A549 treated with GW870086 at 1 μM for 4 hours (cell line): Measurements from ENCODE around the gene MROH2A. TPM values are rescaled to one million over a fixed set of nuclear protein-coding genes. Genes with fewer than 3 reads are reported as not detected.

Experiments used
- total RNA-seq: library from RNA; stranded (reverse); fragments of 200-300 nt; extraction: Qiagen RNA extraction; gene quantifications from 5 replicates; pipeline ENCODE4 v1.2.3, GENCODE V29; 2022; ENCODE audit warnings: low read depth

The MROH2A gene, protein sequence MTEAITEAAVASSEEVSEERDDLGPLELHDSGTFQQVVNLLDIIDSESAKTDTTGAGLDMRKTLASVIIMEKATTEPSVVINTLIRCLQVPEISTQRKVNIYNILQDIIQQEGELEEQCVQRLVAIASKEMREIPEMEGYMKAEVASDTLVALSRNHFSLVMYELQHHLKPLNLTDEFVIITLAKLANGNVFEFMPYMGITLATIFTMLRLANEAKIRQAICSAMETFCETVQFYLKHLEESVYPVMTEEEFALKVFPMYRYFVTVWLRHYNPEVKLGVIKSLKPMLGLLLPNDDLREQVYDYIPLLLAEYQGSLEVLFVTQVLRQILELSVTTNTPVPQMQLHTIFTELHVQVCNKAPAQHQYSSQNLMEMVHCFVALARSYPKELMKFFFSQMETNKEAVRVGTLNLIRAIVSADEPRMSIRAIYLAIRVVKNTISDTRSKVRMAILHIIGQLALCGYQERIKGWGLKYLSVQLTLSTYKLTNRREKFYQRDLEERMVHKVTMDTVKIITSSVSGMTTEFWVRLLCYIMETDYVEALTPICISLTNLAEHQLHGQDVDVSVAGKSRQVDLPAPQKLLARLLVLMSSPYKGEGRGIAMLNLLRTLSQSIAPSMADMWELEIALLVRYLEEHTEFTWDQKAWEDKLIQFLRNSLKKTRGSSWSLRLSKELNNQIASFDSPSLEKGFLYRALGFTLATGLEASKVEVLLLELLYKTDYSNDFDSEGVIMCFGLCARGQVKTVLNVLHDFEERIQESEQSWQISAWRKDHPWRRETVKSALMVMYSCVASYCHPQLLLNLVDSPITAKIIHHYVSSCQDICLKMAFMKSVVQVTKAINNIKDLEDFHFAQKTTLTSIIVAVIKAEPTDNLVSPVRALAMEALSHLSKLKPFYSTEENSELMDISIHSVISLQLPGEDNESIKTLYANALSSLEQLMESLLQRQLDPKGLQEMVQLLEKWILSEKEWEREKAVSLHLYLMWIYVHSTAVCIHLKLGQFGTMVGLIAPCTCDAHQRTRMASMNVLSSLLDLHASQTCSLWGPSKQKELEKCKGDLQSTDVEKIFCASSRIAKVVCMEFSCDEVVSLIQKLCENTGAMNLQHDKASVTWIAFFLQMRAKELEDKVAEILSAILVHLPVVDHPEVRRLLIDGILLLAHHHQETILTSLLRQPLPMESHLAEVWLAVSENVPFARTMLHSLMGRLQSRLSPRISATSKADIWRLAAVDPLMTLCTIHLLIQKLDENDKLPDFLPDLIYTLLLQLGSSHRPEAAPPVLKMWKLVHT (N-terminal part only)
- 0.09 to 0.21 TPM (median 0.12 TPM) in 3 of 5 replicates, not detected in the others for total RNA-seq

DNA sequence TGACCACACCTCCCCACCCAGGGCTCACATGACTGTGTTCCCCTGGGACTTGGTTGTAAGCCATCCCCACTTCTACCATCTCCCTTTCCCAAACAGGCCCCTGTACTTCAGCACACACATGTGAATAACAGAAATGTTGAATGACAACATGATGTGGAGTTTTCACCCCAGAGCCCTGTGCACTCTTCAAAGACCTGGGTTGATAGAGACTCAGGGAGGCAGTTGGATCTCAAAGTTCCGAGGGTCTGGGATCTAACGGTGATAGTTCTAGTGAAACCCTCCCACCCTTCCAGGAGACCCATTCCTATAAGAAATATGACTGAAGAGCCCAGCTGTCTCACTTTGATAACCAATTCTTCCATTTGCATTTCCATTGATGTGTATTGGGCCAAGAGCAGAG, at the start of gene MROH2A:
TSS of gene MROH2A (plus strand) at position 301 of the 400 bp plus-strand sequence. CDS start 1,029 bp downstream, outside the sequence.

DNA sequence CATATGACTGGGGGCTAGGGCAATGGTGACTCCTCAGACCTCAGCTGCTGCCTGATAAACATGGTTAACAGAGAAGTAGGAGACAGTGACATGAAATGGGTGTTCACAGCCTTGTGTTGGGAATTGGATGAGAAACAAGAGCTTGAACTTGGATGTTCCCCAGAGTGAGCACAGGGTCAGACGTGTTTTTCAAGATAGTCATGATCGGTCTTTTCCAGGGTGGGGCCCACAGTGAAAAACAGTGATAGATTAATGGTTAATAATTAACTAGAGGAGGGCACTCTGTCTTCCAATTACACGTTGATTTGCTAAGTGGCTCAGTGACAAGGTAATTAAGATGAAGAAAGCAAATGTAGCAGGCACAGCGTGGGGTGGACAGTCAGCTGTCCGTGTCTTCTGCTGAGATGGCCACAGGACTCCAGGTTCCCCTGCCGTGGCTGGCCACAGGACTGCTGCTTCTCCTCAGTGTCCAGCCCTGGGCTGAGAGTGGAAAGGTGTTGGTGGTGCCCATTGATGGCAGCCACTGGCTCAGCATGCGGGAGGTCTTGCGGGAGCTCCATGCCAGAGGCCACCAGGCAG, 49.3 kb upstream of the MROH2A start, which contains the start of gene UGT1A3:
TSS of gene UGT1A3 (plus strand) at position 320 of the 579 bp plus-strand sequence. CDS start at position 405, 85 bp downstream.

GRCh38 chr2:233760043-233760442, 18.1 kb upstream of the MROH2A start, which contains the start of gene UGT1A1:
Gene UGT1A1, plus strand, starts transcription at chr2:233760270. Its CDS starts 18 bp downstream, at chr2:233760288.

DNA sequence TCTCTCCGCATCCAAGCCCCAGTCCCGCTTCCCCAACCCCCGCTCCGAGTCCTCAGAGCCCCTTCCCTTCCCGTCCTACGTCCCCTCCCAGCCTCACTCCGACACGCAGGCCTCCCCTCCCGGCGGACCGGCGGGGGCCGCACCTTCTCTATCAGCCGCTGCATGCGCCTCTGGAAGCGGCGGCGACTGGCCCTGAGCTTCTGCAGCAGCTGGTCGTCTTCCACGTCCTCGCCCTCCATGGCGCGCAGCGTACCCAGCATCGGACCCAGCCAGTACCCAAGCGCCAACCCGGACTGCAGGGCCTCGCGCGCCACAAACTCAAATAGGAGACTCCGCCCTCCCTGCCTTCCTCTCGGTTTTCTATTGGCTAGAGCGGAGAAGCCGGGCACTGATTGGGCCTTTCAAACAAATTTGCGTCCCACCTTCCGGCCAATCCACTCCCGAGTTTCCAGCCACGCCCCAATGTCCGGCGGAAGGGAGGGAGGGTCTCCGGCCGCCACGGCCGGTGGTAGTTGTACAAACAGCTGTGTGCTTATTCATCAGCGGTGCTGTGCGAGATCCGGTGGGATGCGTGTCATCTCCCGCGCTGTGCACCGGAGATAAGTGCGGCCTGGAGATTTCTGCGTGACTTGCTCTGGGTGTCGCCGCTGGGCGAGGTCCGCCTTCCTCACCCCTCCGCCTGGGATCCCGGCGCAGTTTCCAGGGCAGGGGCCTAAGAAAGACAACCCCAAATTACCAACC, 76.3 kb downstream of the MROH2A start, which contains the start of gene HJURP:
TSS of gene HJURP (minus strand) at position 295 of the 741 bp plus-strand sequence. CDS start at position 260, 35 bp downstream.

DNA sequence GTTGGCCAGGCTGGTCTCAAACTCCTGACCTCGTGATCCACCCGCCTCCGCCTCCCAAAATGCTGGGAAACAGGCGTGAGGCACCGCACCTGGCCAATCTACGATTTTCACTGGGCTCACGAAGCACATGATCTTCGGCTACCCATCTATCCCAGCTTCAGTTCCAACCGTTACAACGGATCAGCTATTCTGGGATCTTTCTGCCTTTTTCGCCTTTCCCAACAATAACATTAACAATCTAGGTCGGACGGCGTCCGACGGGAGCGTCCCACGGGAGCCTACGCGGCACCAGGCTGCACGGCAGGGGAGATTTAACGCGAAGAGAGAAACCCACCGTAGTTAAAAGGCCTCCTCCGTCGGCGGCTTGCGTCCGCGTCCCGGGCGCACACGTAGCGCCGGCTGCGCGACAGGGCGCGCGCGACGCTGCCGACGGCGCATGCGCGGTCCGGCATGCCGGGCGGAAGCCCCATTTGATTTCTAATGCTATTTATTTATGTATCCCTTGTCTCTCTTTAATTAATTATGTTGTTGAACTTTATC, 89.9 kb downstream of the MROH2A start, which contains the start of gene MSL3B:
TSS of gene MSL3B (minus strand) at position 394 of the 540 bp plus-strand sequence.

Other genes with a start within 250 kb of the MROH2A start
- gene USP40, start 211.5 kb upstream of the MROH2A start, total RNA-seq, result 20.6 to 25.3 TPM (median 23.8 TPM) in 5 replicates
- 0.07 to 0.28 TPM in 2 of 5 replicates, not detected in the others for gene UGT1A8, start 160.7 kb upstream of the MROH2A start, total RNA-seq
- 0.07 to 0.49 TPM (median 0.11 TPM) in 4 of 5 replicates, not detected in the other for gene UGT1A10, start 141.9 kb upstream of the MROH2A start, total RNA-seq
- gene UGT1A9, start 106.4 kb upstream of the MROH2A start, total RNA-seq, result 4.1 to 6.1 TPM (median 4.5 TPM) in 5 replicates
- 2.3 to 5.1 TPM (median 3.8 TPM) in 5 replicates for gene UGT1A7, start 96.4 kb upstream of the MROH2A start, total RNA-seq
- 0.31 to 1.8 TPM (median 1.5 TPM) in 5 replicates for gene UGT1A6, start 85.4 kb upstream of the MROH2A start, total RNA-seq
- 0.09 to 0.13 TPM in 2 of 5 replicates, not detected in the others for gene UGT1A5, start 65.4 kb upstream of the MROH2A start, total RNA-seq
- not detected in 5 replicates for gene UGT1A4, start 59.6 kb upstream of the MROH2A start, total RNA-seq
- 0.07 TPM in 1 of 5 replicates, not detected in the others for gene UGT1A3, start 49.3 kb upstream of the MROH2A start, total RNA-seq
- 0.71 to 1.1 TPM (median 0.87 TPM) in 5 replicates for gene UGT1A1, start 18.1 kb upstream of the MROH2A start, total RNA-seq
- 58.2 to 64.5 TPM (median 61.4 TPM) in 5 replicates for gene HJURP, start 76.2 kb downstream of the MROH2A start, total RNA-seq
- 0.03 to 0.49 TPM (median 0.28 TPM) in 5 replicates for gene TRPM8, start 139.0 kb downstream of the MROH2A start, total RNA-seq